IMR-90 (cell line): ENCODE measurements around the gene DPPA2. TPM values are rescaled to one million over a fixed set of nuclear protein-coding genes. Genes with fewer than 3 reads are reported as not detected.

Source experiments
- microRNA-seq, 2 experiments: library from miRNA; stranded (forward) in 1 of 2; unstranded in 1 of 2; fragments of 10-50 nt in 1 of 2; fragments of <30 nt in 1 of 2; gene quantifications in 1 of 2; microRNA quantifications in 1 of 2; one replicate each; pipeline versions ENCODE3 to v1.1.0; 2013 to 2020; ENCODE audit not compliant: insufficient read depth in 1 of 2, insufficient read length in 1 of 2, unreplicated experiment in 1 of 2
- polyA plus RNA-seq, 3 experiments: library from polyadenylated mRNA; depleted of rRNA; stranded (reverse); fragments of >200 nt; gene quantifications; 2 replicates each; pipeline ENCODE4 v1.2.3, GENCODE V29; 2012; ENCODE audit warnings: low replicate concordance in 1 of 3
- small RNA-seq, 5 experiments: library from RNA; depleted of rRNA; stranded (forward); fragments of <200 nt; gene quantifications; one replicate each; pipeline ENCODE3, GENCODE V24; 2012
- total RNA-seq: library from RNA; depleted of rRNA; stranded (reverse); fragments of >200 nt; gene quantifications from 2 replicates; pipeline ENCODE4 v1.2.3, GENCODE V29; 2012; rRNA removed

The DPPA2 gene
- total and polyA plus RNA-seq, 2 of the 4 experiments (the other 2 are of a cell fraction): not detected

Small RNA genes within 50 kb of the gene (microRNA-seq; reads per million reads assigned to microRNA genes)
- gene AC124945.1 (ENCODE audit: insufficient read depth, insufficient read length): not detected
- not detected for gene RF00017 (ENCODE audit: insufficient read depth, insufficient read length)

Small RNA genes within 50 kb of the gene (small RNA-seq; reads per million reads assigned to genes)
- gene AC124945.1: 0 reads per million in 5 experiments
- 0 reads per million in 5 experiments for gene RF00017

Other genes with a start within 250 kb of the DPPA2 start
- gene MORC1, start 198.4 kb downstream of the DPPA2 start, total RNA-seq: not detected in 2 replicates
- not detected in 2 replicates for gene MORC1, start 198.4 kb downstream of the DPPA2 start, polyA plus RNA-seq (2012; rRNA removed)
- not detected in 2 replicates for gene C3orf85, start 179.8 kb downstream of the DPPA2 start, total RNA-seq
- not detected in 2 replicates for gene C3orf85, start 179.8 kb downstream of the DPPA2 start, polyA plus RNA-seq (2012; rRNA removed)
- gene DPPA4, start 21.0 kb upstream of the DPPA2 start, total RNA-seq: not detected in 2 replicates
- 0.02 TPM in 1 of 2 replicates, not detected in the other for gene DPPA4, start 21.0 kb upstream of the DPPA2 start, polyA plus RNA-seq (2012; rRNA removed)